Progenitor cell of endocrine pancreas (in vitro differentiated cells): ENCODE results near the gene SUFU. TPM values are rescaled to one million over a fixed set of nuclear protein-coding genes. Genes with fewer than 3 reads are reported as not detected.

Source experiments
- DNase-seq: peaks from one replicate; pipeline ENCODE4 v3.0.0; 2021; ENCODE audit warnings: low spot score; ENCODE audit not compliant: unreplicated experiment
- H3K27ac Mint-ChIP-seq: 2 replicates; pipeline ENCODE4 v1.8.0; 2021; ENCODE audit warnings: mild to moderate bottlenecking, moderate library complexity, mixed read lengths
- H3K27me3 Mint-ChIP-seq: 2 replicates; pipeline ENCODE4 v1.8.0; 2021; ENCODE audit warnings: mixed read lengths
- H3K36me3 Mint-ChIP-seq: 2 replicates; pipeline ENCODE4 v1.8.0; 2022; ENCODE audit warnings: mixed read lengths; ENCODE audit not compliant: insufficient read depth
- H3K4me1 Mint-ChIP-seq: 2 replicates; pipeline ENCODE4 v1.8.0; 2021; ENCODE audit warnings: low read depth, mixed read lengths
- H3K4me3 Mint-ChIP-seq: 2 replicates; pipeline ENCODE4 v1.8.0; 2021; ENCODE audit warnings: low read depth, mild to moderate bottlenecking, moderate library complexity, mixed read lengths
- H3K9me3 Mint-ChIP-seq: 2 replicates; pipeline ENCODE4 v1.8.0; 2021; ENCODE audit warnings: low read depth, mixed read lengths
- total RNA-seq: library from RNA; stranded (reverse); gene quantifications from 2 replicates; pipeline ENCODE4 v1.2.1, GENCODE V29; 2021
- TF ChIP-seq, protein P1 (sequence below): fragments of 200-600 bp; sonication (generic); IDR thresholded peaks from one replicate; pipeline ENCODE4 v1.5.0; 2021; ENCODE audit warnings: antibody characterized with exemption, mild to moderate bottlenecking; ENCODE audit not compliant: unreplicated experiment

The SUFU gene
- total RNA-seq, 1 donor from 2014 or later: 25.8 TPM

DNA sequence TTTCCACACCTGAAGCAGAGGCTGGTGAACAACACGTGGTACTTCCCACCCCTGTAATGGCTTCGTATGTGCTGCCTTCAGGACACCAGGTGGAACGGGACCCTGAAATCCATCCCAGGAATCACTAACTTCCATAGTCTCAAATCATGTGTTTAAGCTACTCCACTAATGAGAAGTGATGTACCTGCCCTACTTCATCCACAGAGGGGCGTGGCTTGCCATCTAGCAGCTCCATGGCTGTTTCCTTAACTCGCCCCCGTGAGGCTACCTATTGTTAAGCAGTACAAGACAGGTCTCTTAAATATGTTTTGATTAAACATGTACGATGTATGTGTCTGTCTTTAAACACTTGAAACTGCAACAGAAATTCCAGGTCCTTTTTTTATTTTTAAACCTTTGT lies 178.6 kb downstream of the SUFU start:
- Mint-ChIP-seq H3K27me3 (no peaks in the 10 kb centered on the region), H3K27ac (no peak overlapping the region), H3K36me3 (peaks cover 18% of the 10 kb centered on the region), H3K4me1 (peaks cover 12% of the 10 kb centered on the region), H3K9me3 (no peaks in the 10 kb centered on the region), H3K4me3 (no peak overlapping the region)
- no peak for DNase-seq
- TF ChIP-seq, protein P1, sequence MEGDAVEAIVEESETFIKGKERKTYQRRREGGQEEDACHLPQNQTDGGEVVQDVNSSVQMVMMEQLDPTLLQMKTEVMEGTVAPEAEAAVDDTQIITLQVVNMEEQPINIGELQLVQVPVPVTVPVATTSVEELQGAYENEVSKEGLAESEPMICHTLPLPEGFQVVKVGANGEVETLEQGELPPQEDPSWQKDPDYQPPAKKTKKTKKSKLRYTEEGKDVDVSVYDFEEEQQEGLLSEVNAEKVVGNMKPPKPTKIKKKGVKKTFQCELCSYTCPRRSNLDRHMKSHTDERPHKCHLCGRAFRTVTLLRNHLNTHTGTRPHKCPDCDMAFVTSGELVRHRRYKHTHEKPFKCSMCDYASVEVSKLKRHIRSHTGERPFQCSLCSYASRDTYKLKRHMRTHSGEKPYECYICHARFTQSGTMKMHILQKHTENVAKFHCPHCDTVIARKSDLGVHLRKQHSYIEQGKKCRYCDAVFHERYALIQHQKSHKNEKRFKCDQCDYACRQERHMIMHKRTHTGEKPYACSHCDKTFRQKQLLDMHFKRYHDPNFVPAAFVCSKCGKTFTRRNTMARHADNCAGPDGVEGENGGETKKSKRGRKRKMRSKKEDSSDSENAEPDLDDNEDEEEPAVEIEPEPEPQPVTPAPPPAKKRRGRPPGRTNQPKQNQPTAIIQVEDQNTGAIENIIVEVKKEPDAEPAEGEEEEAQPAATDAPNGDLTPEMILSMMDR: no peak

DNA sequence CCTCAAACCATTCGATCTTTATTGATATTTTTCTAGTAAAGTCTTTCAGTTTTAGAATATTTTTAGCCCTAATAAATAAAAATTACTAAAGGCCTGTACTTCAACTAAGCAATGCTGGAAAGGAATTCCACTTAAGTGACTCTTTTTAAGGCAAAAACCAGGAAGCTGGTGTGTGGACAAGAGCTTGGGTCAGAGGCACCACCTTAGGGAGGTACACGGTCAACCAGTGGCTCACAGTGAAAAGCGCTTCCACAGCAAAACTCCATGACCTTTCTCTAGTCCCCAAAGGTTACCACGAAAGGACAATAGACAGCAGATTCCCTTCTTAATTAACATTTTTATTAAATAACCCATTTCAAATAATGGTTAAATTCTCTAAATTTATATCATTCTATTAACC lies 179.2 kb downstream of the SUFU start:
- TF ChIP-seq, protein P1: no peak
- Mint-ChIP-seq H3K36me3 (peaks cover 20% of the 10 kb centered on the region), H3K27me3 (no peaks in the 10 kb centered on the region), H3K27ac (no peak overlapping the region), H3K9me3 (no peaks in the 10 kb centered on the region), H3K4me1 (peaks cover 8% of the 10 kb centered on the region), H3K4me3 (no peak overlapping the region)
- DNase-seq: no peak

Other genes with a start within 250 kb of the SUFU start
- 21.6 and 23.1 TPM in 2 replicates for gene NFKB2, start 108.3 kb upstream of the SUFU start, total RNA-seq
- gene PSD, start 85.2 kb upstream of the SUFU start, total RNA-seq: 8.9 and 10.7 TPM in 2 replicates
- 14.0 and 14.9 TPM in 2 replicates for gene FBXL15, start 83.1 kb upstream of the SUFU start, total RNA-seq
- 69.9 and 70.5 TPM in 2 replicates for gene CUEDC2, start 71.4 kb upstream of the SUFU start, total RNA-seq
- 0.73 and 0.77 TPM in 2 replicates for gene C10orf95, start 52.4 kb upstream of the SUFU start, total RNA-seq
- 87.2 and 104 TPM in 2 replicates for gene ACTR1A, start 1.3 kb upstream of the SUFU start, total RNA-seq
- gene TRIM8, start 140.5 kb downstream of the SUFU start, total RNA-seq: 66.1 and 69.1 TPM in 2 replicates
- gene ARL3, start 210.4 kb downstream of the SUFU start, total RNA-seq: 24.9 and 25.0 TPM in 2 replicates
- 33.9 and 34.2 TPM in 2 replicates for gene SFXN2, start 210.7 kb downstream of the SUFU start, total RNA-seq
- gene WBP1L, start 240.0 kb downstream of the SUFU start, total RNA-seq: 29.9 and 30.7 TPM in 2 replicates